SU-DHL-6 (cell line): ENCODE measurements around the gene NR1H4.

Experiments
- H2AFZ ChIP-seq: fragments of 200-600 bp; sonication (generic); 2 replicates; pipeline ENCODE4 v1.6.1; 2014; ENCODE audit warnings: low read depth, mild to moderate bottlenecking, moderate library complexity, mixed read lengths, antibody characterized with exemption, low read length; ENCODE audit not compliant: severe bottlenecking
- H3F3A ChIP-seq: fragments of 200-600 bp; shearing (Covaris generic); 2 replicates; pipeline ENCODE4 v1.6.0; 2016; ENCODE audit warnings: antibody characterized with exemption, mild to moderate bottlenecking; ENCODE audit not compliant: insufficient read depth
- H3K27ac ChIP-seq: fragments of 200-600 bp; sonication (generic); 2 replicates; pipeline ENCODE4 v1.5.1; 2016; ENCODE audit warnings: low read depth, mild to moderate bottlenecking, low read length, moderate library complexity, mixed read lengths
- H3K27me3 ChIP-seq: fragments of 200-600 bp; sonication (generic), shearing (Covaris generic); 2 replicates; pipeline ENCODE4 v1.6.0; 2014; ENCODE audit warnings: mild to moderate bottlenecking, low read length
- H3K36me3 ChIP-seq: fragments of 200-600 bp; sonication (generic); 2 replicates; pipeline ENCODE4 v1.6.1; 2014; ENCODE audit warnings: mild to moderate bottlenecking, low read length, mixed read lengths
- H3K4me2 ChIP-seq: fragments of 300-600, 200-600 bp; shearing (Covaris generic), sonication (generic); 2 replicates; pipeline ENCODE4 v1.6.0; 2014; ENCODE audit warnings: low read length, low read depth, mild to moderate bottlenecking; ENCODE audit not compliant: poor library complexity, severe bottlenecking
- H3K4me3 ChIP-seq: fragments of 200-600 bp; sonication (generic); 2 replicates; pipeline ENCODE4 v1.5.1; 2014; ENCODE audit warnings: antibody characterized with exemption, low read length, mild to moderate bottlenecking, mixed read lengths; ENCODE audit not compliant: insufficient read depth, poor library complexity, severe bottlenecking
- H3K79me2 ChIP-seq: fragments of 200-600 bp; sonication (generic); 2 replicates; pipeline ENCODE4 v1.6.1; 2014; ENCODE audit warnings: mild to moderate bottlenecking, low read length, moderate library complexity; ENCODE audit not compliant: insufficient read depth
- H3K9ac ChIP-seq: fragments of 200-600 bp; sonication (generic); 2 replicates; pipeline ENCODE4 v1.7.0; 2014; ENCODE audit warnings: mild to moderate bottlenecking, low read length
- H3K9me2 ChIP-seq: fragments of 200-600 bp; sonication (generic); replicated peaks from 2 replicates; pipeline ENCODE4 v1.6.1; 2014; ENCODE audit warnings: low read length; ENCODE audit not compliant: insufficient read depth
- H3K9me3 ChIP-seq: fragments of 200-600 bp; sonication (generic); 2 replicates; pipeline ENCODE4 v1.6.1; 2014; ENCODE audit warnings: low read length, mixed read lengths; ENCODE audit not compliant: insufficient read depth
- H4K20me1 ChIP-seq: fragments of 200-600 bp; sonication (generic); 2 replicates; pipeline ENCODE4 v1.6.1; 2014; ENCODE audit warnings: low read depth, mild to moderate bottlenecking, antibody characterized with exemption, low read length, moderate library complexity, mixed read lengths
- EZH2phosphoT487 ChIP-seq: fragments of 200-600 bp; sonication (generic), shearing (Covaris generic); conservative IDR thresholded peaks from 2 replicates; pipeline ENCODE4 v1.6.1; 2018; ENCODE audit warnings: mild to moderate bottlenecking, antibody characterized with exemption, low read length, moderate library complexity, mixed read lengths
- TF ChIP-seq, protein P1 (sequence below): fragments of 200-600 bp; sonication (generic); IDR thresholded peaks from one replicate; pipeline ENCODE4 v1.5.1; 2017; ENCODE audit warnings: antibody characterized with exemption, mild to moderate bottlenecking, low read length, moderate library complexity; ENCODE audit not compliant: insufficient read depth, poor library complexity, severe bottlenecking

NR1H4 gene

DNA sequence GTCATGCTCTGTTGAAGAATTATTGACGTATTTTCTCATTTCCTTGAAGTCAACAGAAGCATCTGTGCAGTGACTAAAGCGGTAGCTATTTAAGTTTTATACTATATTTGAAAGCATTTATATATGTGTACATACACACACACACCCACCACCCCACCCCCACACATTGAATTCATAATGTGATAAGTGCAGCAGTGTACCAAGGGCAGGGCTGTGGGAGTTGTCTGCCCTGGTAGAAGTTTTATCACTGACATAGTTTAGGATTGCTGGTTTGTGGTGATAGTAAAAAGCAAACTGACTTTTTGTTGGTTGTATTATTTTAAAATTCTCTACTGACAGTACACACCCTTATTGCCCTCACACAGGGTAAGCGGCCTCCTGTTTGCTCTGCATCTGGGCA is 138.9 kb downstream of the NR1H4 start:
- Histone ChIP-seq H3K9ac (no peak overlapping the region), H3F3A (no peaks in the 10 kb centered on the region), H4K20me1 (no peaks in the 10 kb centered on the region), H3K9me2 (no peaks in the 10 kb centered on the region), H3K36me3 (no peaks in the 10 kb centered on the region), H3K79me2 (no peaks in the 10 kb centered on the region), H3K9me3 (no peaks in the 10 kb centered on the region), H2AFZ (no peak overlapping the region), H3K4me2 (no peak overlapping the region), H3K27ac (no peak overlapping the region), H3K27me3 (no peaks in the 10 kb centered on the region), H3K4me3 (no peak overlapping the region)
- TF ChIP-seq EZH2phosphoT487, result no peak
- TF ChIP-seq, protein P1, sequence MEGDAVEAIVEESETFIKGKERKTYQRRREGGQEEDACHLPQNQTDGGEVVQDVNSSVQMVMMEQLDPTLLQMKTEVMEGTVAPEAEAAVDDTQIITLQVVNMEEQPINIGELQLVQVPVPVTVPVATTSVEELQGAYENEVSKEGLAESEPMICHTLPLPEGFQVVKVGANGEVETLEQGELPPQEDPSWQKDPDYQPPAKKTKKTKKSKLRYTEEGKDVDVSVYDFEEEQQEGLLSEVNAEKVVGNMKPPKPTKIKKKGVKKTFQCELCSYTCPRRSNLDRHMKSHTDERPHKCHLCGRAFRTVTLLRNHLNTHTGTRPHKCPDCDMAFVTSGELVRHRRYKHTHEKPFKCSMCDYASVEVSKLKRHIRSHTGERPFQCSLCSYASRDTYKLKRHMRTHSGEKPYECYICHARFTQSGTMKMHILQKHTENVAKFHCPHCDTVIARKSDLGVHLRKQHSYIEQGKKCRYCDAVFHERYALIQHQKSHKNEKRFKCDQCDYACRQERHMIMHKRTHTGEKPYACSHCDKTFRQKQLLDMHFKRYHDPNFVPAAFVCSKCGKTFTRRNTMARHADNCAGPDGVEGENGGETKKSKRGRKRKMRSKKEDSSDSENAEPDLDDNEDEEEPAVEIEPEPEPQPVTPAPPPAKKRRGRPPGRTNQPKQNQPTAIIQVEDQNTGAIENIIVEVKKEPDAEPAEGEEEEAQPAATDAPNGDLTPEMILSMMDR, result no peak
